ENCODE results near the gene CD83.

GRCh38 chr6:14079971-14080370 lies 37.6 kb upstream of the CD83 start:
- TF ChIP-seq CTCF (IDR thresholded peaks at IDR 0.05) (no peak), POLR2A (IDR thresholded peaks at IDR 0.05) (no peak)

Data from stomach (tissue), 4 donors.